Neuron (in vitro differentiated cells): ENCODE measurements around the gene IGSF21.

ENCODE experiments used
- H2AFZ ChIP-seq: one replicate; pipeline ENCODE4 v1.6.1; 2013; ENCODE audit warnings: low read depth, mild to moderate bottlenecking, inconsistent platforms, low read length, moderate library complexity
- H3K27me3 ChIP-seq: one replicate; pipeline ENCODE4 v1.6.1; 2013; ENCODE audit warnings: low read length; ENCODE audit not compliant: insufficient read depth
- H3K36me3 ChIP-seq: one replicate; pipeline ENCODE4 v1.6.1; 2013; ENCODE audit warnings: low read length; ENCODE audit not compliant: insufficient read depth
- H3K4me1 ChIP-seq: one replicate; pipeline ENCODE4 v1.6.1; 2013; ENCODE audit warnings: low read length; ENCODE audit not compliant: insufficient read depth
- H3K4me3 ChIP-seq: 2 replicates; pipeline ENCODE4 v1.5.1; 2013; ENCODE audit warnings: mild to moderate bottlenecking, low read length, moderate library complexity
- H3K9me3 ChIP-seq: one replicate; pipeline ENCODE4 v1.6.1; 2013; ENCODE audit warnings: low read length

The IGSF21 gene

DNA sequence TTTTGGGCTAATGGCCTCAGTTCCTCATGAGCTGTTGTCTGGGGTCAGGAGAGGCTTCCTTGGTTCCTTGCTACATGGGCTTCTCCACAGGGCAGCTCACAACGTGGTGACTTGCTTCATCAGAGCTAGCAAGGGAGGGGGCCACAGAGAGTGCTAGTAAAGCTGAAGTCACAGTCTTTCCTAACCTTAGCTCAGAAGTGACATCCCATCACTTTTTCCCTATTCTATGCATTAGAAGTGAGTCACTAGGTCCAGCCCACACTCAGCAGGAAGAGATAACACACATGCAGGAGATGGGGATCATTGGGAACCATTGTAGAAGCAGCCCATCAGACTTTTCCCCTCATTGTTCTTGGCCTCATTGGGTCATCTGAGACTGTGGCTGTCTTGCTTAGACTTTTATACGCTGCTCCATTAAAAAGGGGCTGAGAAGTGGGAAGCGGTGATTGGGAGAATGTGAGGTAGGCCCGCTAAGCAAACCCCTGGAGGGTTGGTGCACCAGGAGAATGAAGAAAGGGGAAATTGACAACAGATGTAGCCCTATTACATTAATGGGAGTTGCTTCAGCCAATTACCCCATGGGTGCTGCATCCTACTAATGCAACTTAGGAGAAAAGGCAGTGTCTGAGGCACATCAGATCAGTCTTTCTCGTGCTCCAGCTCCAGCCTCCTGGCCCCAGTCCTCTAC lies 22.1 kb upstream of the IGSF21 start:
- Histone ChIP-seq H3K36me3 (no peaks in the 10 kb centered on the region), H2AFZ (no peak overlapping the region), H3K27me3 (peaks cover under 1% of the 10 kb centered on the region), H3K4me3 (no peak overlapping the region), H3K4me1 (no peaks in the 10 kb centered on the region), H3K9me3 (no peaks in the 10 kb centered on the region)

DNA sequence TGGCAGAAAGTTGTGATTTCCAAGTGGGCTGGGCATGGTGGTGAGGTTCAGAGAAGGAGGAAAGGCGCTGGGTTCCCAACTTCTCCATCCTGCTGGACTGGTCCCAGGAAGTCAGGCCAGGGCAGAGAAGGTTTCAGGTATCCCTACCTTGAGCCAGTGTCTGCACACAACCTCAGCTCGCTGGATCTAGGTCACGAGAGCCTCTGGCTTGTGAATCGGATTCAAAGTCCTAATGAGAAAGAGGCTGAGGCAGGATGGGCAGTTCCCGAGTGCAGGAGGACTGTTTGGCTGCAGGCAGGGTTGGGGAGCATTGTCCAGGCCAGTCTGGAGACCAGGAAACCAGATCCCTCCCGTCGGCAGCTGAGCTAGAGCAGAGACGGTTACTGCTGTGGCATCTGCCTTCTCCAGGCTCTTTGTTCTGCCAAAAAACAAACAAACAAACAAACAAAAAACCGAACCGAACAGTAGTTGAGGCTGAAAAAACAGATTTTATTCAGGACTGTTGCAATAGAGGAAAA lies 19.5 kb upstream of the IGSF21 start:
- Histone ChIP-seq H3K27me3 (no peaks in the 10 kb centered on the region), H3K4me1 (no peaks in the 10 kb centered on the region), H2AFZ (no peak overlapping the region)

DNA sequence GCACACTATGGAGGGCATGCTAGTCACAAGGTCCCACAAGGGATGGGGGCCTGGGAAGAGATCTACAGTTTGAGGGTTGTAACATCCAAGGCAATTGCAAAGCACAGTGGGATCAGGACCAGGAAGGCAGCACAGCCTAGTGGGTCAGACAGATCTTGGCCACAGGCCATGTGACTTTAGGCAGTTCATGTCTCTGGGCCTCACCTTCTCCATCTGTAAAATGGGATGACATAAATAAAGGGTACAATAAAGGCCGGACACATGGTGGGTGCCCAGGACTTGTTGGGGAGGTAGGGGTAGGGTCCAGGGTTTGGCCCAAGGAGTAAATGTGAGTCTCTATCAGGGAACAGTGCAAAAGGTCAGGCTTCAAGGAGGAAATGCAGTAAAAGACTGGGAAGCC lies 18.1 kb upstream of the IGSF21 start:
- Histone ChIP-seq H2AFZ (no peak overlapping the region), H3K9me3 (no peaks in the 10 kb centered on the region), H3K4me3 (no peak overlapping the region), H3K36me3 (no peaks in the 10 kb centered on the region), H3K27me3 (no peaks in the 10 kb centered on the region), H3K4me1 (no peaks in the 10 kb centered on the region)

More for the DNA sequence above, 19.5 kb upstream of the IGSF21 start:
- no peaks in the 10 kb centered on the region for H3K36me3 ChIP-seq
- H3K9me3 ChIP-seq: no peaks in the 10 kb centered on the region
- no peak overlapping the region for H3K4me3 ChIP-seq

DNA sequence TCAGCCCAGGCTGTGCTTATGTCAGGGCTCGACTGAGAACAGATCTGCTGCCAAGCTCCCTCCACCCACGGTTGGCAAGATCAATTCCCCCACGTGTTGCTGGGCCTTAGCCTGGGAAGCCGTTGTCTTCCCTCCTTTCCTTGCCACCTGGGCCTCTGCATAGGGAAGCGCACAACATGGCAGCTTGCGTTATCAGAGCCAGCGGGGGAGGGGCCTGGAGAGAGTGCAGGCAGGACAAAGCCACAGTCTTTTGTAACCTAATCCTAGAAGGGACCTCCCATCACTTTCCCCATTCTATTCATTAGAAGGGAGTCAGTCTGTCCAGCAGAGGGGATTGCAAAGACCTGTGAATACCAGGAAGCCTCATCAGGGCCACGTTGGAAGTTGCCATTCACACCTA lies 17.0 kb upstream of the IGSF21 start:
- Histone ChIP-seq H3K9me3 (no peaks in the 10 kb centered on the region), H3K4me3 (no peak overlapping the region), H3K4me1 (no peaks in the 10 kb centered on the region), H2AFZ (no peak overlapping the region), H3K36me3 (no peaks in the 10 kb centered on the region), H3K27me3 (no peaks in the 10 kb centered on the region)

DNA sequence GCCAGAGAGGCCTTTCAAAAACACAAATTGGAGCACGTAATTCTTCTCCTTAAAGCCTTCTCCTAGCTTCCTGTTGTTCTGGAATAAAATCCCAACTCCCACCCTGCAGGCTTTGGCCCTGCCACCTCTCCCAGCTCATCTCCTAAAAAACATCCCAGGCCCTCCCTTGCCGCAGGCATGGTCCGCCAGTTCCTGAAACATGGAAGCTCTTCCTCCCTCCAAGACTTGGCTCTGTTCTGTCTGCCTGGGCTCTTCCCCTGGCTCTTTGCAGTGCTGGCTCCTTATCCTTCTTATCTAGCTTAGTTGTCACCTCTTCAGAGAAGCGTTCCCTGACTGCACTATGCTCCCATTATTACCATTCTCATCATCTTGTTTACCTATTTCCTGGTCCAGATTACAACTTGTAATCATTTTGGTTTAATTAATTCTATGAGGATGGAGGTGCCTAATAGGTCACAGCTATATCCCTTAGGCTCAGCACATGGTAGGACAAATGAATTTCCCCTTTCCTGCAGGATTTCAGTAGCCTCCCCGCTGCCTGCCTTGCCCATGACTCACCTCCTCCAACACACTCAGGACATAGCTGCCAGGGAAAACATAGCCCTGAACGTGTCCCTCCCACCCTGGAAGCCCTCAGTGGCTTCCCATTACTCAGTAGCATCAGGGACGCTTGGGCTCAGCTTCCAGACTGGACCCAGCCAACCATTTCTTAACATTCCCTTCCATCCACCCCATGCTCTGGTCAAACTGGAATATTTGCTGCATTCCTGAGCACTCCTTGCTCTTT lies 15.7 kb upstream of the IGSF21 start:
- Histone ChIP-seq H3K9me3 (no peaks in the 10 kb centered on the region), H2AFZ (no peak overlapping the region), H3K4me1 (no peaks in the 10 kb centered on the region), H3K36me3 (no peaks in the 10 kb centered on the region), H3K4me3 (no peak overlapping the region), H3K27me3 (no peaks in the 10 kb centered on the region)

DNA sequence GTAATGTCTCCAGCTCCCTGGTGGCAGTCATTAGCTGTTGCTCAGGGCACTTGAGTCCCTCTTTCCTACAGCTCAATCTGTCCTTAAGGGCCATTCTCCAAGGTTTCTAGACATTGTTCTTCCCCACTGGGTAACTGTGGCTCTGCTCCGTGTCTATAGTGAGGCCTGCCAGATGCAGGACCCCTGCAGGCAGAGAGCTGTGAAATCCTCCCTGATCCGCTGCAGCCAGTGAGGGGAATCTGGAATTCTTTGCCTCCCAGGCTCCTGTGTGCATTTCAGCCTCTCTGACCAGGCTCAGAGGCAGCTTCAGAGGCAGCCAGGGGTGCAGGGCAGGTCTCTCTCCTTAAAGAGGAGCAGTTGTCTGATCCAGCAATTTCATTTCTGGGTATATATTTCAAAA lies 14.4 kb upstream of the IGSF21 start:
- Histone ChIP-seq H3K4me3 (no peak overlapping the region), H2AFZ (no peak overlapping the region), H3K27me3 (no peaks in the 10 kb centered on the region)

DNA sequence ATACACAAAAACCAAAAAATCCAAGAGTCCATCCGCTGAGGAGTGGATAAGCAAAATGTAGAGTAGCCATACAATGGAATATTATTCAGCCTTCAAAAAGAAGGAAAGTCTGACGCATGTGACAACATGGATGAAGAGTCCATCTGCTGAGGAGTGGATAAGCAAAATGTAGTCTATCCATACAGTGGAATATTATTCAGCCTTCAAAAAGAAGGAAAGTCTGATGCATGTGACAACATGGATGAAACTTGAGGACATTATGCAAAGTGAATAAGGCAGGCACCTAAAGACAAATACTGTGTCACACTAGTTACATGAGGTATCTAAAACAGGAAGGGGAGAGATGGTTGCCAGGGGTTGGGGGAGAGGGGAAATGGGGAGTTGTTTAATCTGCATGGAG lies 14.0 kb upstream of the IGSF21 start:
- Histone ChIP-seq H3K27me3 (no peaks in the 10 kb centered on the region), H3K36me3 (no peaks in the 10 kb centered on the region), H3K4me1 (no peaks in the 10 kb centered on the region), H3K9me3 (no peaks in the 10 kb centered on the region), H3K4me3 (no peak overlapping the region), H2AFZ (no peak overlapping the region)

More for the DNA sequence above, 14.4 kb upstream of the IGSF21 start:
- H3K9me3 ChIP-seq: no peaks in the 10 kb centered on the region
- H3K4me1 ChIP-seq: no peaks in the 10 kb centered on the region
- H3K36me3 ChIP-seq: no peaks in the 10 kb centered on the region

DNA sequence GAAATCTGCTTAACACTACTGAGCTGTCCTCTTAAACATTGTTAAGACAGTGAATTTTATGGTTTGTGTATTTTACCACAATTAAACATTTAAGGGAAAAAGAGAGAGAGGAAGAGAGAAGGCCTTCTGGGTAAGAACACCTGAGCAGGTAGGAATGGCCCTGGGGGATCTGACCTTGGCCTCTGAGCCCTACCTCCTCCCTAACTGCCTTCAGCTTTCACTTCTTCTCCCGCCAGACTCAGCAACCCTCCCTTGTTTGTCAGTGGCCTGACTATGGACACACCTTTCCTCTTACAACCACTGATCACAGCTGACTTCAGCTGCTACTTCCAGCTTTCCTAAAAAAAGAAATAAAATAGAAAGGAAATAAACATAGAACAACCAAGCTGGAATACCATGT lies 13.5 kb upstream of the IGSF21 start:
- H3K4me1 ChIP-seq: no peaks in the 10 kb centered on the region
- H3K4me3 ChIP-seq: no peak overlapping the region
- H3K27me3 ChIP-seq: no peaks in the 10 kb centered on the region
- H2AFZ ChIP-seq: no peak overlapping the region
- no peaks in the 10 kb centered on the region for H3K9me3 ChIP-seq
- no peaks in the 10 kb centered on the region for H3K36me3 ChIP-seq

DNA sequence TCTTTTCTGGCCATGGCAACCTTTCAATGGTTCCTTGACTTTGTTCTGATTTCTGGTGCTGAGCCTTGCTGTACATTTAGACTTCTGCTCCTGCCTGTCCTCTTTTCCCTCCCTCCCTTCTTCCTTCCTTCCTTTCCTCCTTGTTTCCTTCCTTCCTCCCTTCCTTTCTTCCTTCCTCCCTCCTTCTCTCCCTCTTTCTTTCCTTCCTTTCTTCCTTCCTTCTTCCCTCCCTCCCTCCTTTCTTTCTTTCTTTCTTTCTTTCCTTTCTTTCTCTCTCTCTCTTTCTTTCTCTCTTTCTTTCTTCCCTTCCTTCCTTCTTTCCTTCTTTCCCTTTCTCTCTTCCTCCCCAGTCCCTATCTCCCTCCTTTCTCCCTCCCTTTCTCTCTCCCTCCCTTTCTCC lies 10.4 kb upstream of the IGSF21 start:
- Histone ChIP-seq H2AFZ (no peak overlapping the region), H3K4me3 (no peak overlapping the region), H3K36me3 (no peaks in the 10 kb centered on the region), H3K9me3 (no peaks in the 10 kb centered on the region), H3K4me1 (no peaks in the 10 kb centered on the region), H3K27me3 (no peaks in the 10 kb centered on the region)

DNA sequence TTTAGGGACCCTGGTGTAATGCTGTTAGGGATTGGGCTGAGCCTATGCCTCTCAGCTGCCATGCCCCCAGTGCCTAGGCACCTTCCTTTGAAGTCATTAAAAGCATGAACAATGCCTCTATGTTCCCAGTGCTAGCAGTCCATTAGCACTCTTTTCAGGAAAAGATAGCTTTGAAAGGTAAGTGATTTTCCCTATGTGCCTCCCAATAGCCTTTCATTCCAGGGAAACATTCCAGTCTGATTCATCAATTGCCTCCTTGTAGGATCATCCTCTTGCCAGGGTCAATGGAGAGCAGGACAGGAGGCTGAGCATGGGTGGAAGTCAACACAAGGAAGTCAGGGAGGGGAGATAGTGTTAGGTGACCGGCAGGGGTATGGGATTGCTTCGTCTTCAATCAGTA lies 8.6 kb upstream of the IGSF21 start:
- Histone ChIP-seq H3K9me3 (no peaks in the 10 kb centered on the region), H2AFZ (no peak overlapping the region), H3K4me3 (no peak overlapping the region), H3K4me1 (no peaks in the 10 kb centered on the region), H3K27me3 (peaks cover 2% of the 10 kb centered on the region), H3K36me3 (no peaks in the 10 kb centered on the region)

DNA sequence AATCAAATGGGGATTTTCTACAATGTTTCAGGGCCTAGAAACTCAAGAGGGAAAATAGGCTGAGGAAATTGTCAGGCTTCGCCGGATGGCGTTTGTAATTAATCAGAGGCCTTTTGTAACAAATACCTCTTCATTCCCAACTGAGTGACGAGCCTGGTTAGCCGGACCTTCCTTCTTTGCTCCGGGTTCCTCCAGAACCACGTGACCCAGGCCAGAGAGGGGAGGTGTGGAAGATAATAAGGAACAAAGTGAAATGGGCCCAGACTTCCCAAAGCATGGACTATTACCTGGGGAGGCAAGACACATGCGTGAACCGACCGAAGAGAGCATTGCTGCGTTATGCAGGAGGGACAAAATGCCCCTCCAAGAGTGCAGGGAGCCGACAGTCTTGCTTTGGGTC lies 7.5 kb upstream of the IGSF21 start:
- Histone ChIP-seq H3K4me3 (no peak overlapping the region), H3K4me1 (no peaks in the 10 kb centered on the region), H3K27me3 (peaks cover 2% of the 10 kb centered on the region), H3K36me3 (no peaks in the 10 kb centered on the region), H3K9me3 (no peaks in the 10 kb centered on the region), H2AFZ (no peak overlapping the region)

DNA sequence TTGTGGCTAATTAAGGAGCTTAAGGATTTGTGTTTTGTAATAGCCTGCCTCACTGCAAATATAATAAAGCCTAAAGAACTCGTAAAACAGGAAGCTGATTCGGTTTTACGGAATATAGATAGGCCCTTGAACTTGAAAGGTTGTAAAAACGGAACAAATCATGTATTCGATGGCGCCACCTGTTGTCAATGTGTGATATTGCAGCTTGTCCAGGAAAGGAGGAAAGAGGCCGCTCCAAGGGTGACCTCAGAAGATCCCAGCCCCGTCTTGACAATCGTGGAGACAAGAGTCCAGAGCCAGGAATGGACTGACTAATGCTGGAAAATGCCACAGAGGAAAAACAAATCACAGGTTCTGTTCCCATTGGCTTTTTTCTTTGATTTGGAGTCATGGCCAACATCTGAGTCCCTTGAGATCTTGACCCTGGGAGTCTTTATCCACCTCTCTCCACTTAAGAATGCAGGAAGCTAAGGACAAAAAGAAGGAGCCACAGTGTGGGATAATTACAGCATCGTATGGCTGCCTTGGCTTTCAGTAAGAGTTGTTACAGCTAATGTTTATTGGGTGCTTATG lies 7.0 kb upstream of the IGSF21 start:
- H3K27me3 ChIP-seq: peaks cover 7% of the 10 kb centered on the region
- no peak overlapping the region for H3K4me3 ChIP-seq
- no peaks in the 10 kb centered on the region for H3K36me3 ChIP-seq
- no peak overlapping the region for H2AFZ ChIP-seq
- no peaks in the 10 kb centered on the region for H3K9me3 ChIP-seq
- H3K4me1 ChIP-seq: no peaks in the 10 kb centered on the region

DNA sequence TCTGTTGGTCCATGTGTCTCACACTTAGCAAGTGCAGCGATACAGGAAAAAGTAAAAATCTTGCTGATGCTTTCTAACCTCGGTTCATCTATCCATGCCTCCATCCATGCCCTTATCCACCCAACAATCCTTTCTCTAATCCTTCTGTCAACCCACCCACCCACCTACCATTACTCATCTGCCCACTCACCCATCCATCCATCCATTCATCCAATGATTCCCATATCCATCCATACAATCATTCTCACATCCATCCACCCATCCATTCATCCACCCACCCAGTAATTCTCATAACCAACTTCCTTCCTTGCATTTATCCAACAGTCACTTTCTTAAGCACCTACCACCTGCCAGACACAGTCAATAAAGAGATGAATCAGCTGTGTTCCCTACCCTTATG lies 6.1 kb upstream of the IGSF21 start:
- H3K9me3 ChIP-seq: no peaks in the 10 kb centered on the region
- peaks cover 15% of the 10 kb centered on the region for H3K27me3 ChIP-seq
- no peak overlapping the region for H2AFZ ChIP-seq
- no peaks in the 10 kb centered on the region for H3K4me1 ChIP-seq
- no peaks in the 10 kb centered on the region for H3K36me3 ChIP-seq
- H3K4me3 ChIP-seq: no peak overlapping the region
